Limb (tissue), 2 donors: ENCODE results near the gene TNRC6A.
"Not testable (repeated sequence)": the region's sequence is repeated elsewhere in the genome, so short reads cannot be mapped to it uniquely, and the experiment has no call there.

Experiments used
- DNase-seq, 2 donors: peaks; one replicate each; pipeline ENCODE4 v3.0.0-alpha.2; 2016; ENCODE audit errors: extremely low spot score in 2 of 2

Gene TNRC6A

GRCh38 chr16:24723663-24724062 is 5.8 kb upstream of the TNRC6A start:
- DNase-seq: no peak

- no peak for DNase-seq
Measured at GRCh38 chr16:24728011-24728410, 1.4 kb upstream of the TNRC6A start.

- DNase-seq: no peak
Measured at GRCh38 chr16:24728891-24729242, 584 bp upstream of the TNRC6A start.

- peak; percentile 23 to 76 for DNase-seq
Measured at GRCh38 chr16:24729951-24730815, 732 bp downstream of the TNRC6A start.

- no peak for DNase-seq
Measured at GRCh38 chr16:24730914-24731313, 1.5 kb downstream of the TNRC6A start.

GRCh38 chr16:24731722-24732419 is 2.4 kb downstream of the TNRC6A start:
- no peak for DNase-seq

GRCh38 chr16:24734382-24734781 is 4.9 kb downstream of the TNRC6A start:
- no peak for DNase-seq

- no peak for DNase-seq
Measured at GRCh38 chr16:24736758-24737157, 7.3 kb downstream of the TNRC6A start.

- DNase-seq: peak in 1 of 2 donors; percentile 35
Measured at GRCh38 chr16:24737391-24737871, 8.0 kb downstream of the TNRC6A start.

GRCh38 chr16:24737916-24738594 is 8.6 kb downstream of the TNRC6A start:
- no peak for DNase-seq

GRCh38 chr16:24738895-24739294 is 9.4 kb downstream of the TNRC6A start:
- no peak for DNase-seq

GRCh38 chr16:24741862-24742261 is 12.4 kb downstream of the TNRC6A start:
- DNase-seq: no peak

- not testable (repeated sequence) for DNase-seq
Measured at GRCh38 chr16:24742610-24743009, 13.2 kb downstream of the TNRC6A start.

GRCh38 chr16:24745391-24745790 is 15.9 kb downstream of the TNRC6A start:
- no peak for DNase-seq

GRCh38 chr16:24745791-24746190 is 16.3 kb downstream of the TNRC6A start:
- no peak for DNase-seq

- no peak for DNase-seq
Measured at GRCh38 chr16:24747441-24747840, 18.0 kb downstream of the TNRC6A start.

GRCh38 chr16:24748242-24748641 is 18.8 kb downstream of the TNRC6A start:
- no peak for DNase-seq

GRCh38 chr16:24749310-24749709 is 19.9 kb downstream of the TNRC6A start:
- no peak for DNase-seq

GRCh38 chr16:24749872-24750271 is 20.4 kb downstream of the TNRC6A start:
- DNase-seq: not testable (repeated sequence)

GRCh38 chr16:24753000-24753399 is 23.5 kb downstream of the TNRC6A start:
- DNase-seq: no peak

GRCh38 chr16:24753437-24753836 is 24.0 kb downstream of the TNRC6A start:
- no peak for DNase-seq

- DNase-seq: no peak
Measured at GRCh38 chr16:24754543-24754942, 25.1 kb downstream of the TNRC6A start.
